Fibroblast of lung (primary cell): ENCODE data around the gene SOHLH2. TPM values are rescaled to one million over a fixed set of nuclear protein-coding genes. Genes with fewer than 3 reads are reported as not detected.

ENCODE experiments used
- DNase-seq, 2 donors: peaks; one replicate each; pipeline versions ENCODE4 v3.0.0 to v3.0.0-alpha.2; 2010; ENCODE audit warnings: low read depth in 2 of 2
- H2AFZ ChIP-seq: 2 replicates; pipeline ENCODE4 v1.5.1; 2012; ENCODE audit warnings: low read length, control low read depth, inconsistent platforms
- H3K27ac ChIP-seq: 2 replicates; pipeline ENCODE4 v1.5.1; 2011; ENCODE audit warnings: low read length, control low read depth; ENCODE audit not compliant: insufficient read depth
- H3K27me3 ChIP-seq: 2 replicates; pipeline ENCODE4 v1.5.1; 2011; ENCODE audit warnings: mild to moderate bottlenecking, low read length; ENCODE audit not compliant: control insufficient read depth, insufficient read depth
- H3K36me3 ChIP-seq: 2 replicates; pipeline ENCODE4 v1.5.1; 2011; ENCODE audit warnings: low read length; ENCODE audit not compliant: control insufficient read depth, insufficient read depth
- H3K4me1 ChIP-seq: 2 replicates; pipeline ENCODE4 v1.5.1; 2011; ENCODE audit warnings: low read length; ENCODE audit not compliant: control insufficient read depth, insufficient read depth; ENCODE audit errors: extremely low read depth
- H3K4me2 ChIP-seq: 2 replicates; pipeline ENCODE4 v1.5.1; 2011; ENCODE audit warnings: low read length, control low read depth; ENCODE audit not compliant: insufficient read depth; ENCODE audit errors: extremely low read depth
- H3K4me3 ChIP-seq, 4 experiments: fragments of 200-600 bp in 1 of 4; sonication (generic) in 1 of 4; replicated peaks in 1 of 4; 2 replicates each; pipeline ENCODE4 v1.5.1; 2011 to 2016; ENCODE audit warnings: low read length in 4 of 4, low read depth in 3 of 4, mild to moderate bottlenecking in 3 of 4, control low read depth in 2 of 4, inconsistent platforms in 1 of 4, mixed read lengths in 1 of 4; ENCODE audit not compliant: insufficient read depth in 1 of 4; ENCODE audit errors: control extremely low read depth in 1 of 4
- H3K79me2 ChIP-seq: 2 replicates; pipeline ENCODE4 v1.5.1; 2012; ENCODE audit warnings: mild to moderate bottlenecking, low read length, inconsistent platforms; ENCODE audit not compliant: control insufficient read depth, insufficient read depth
- H3K9ac ChIP-seq: 2 replicates; pipeline ENCODE4 v1.5.1; 2011; ENCODE audit warnings: mild to moderate bottlenecking, low read length, control low read depth; ENCODE audit not compliant: insufficient read depth
- H3K9me3 ChIP-seq: 2 replicates; pipeline ENCODE4 v1.5.1; 2012; ENCODE audit warnings: low read depth, low read length; ENCODE audit not compliant: control insufficient read depth, insufficient read depth
- H4K20me1 ChIP-seq: 2 replicates; pipeline ENCODE4 v1.5.1; 2011; ENCODE audit warnings: low read length; ENCODE audit not compliant: control insufficient read depth, insufficient read depth; ENCODE audit errors: extremely low read depth
- CTCF ChIP-seq, 2 donors: IDR thresholded peaks in 1 of 2; conservative IDR thresholded peaks in 1 of 2; 1 replicate in 1 of 2; 2 replicates in 1 of 2; pipeline ENCODE4 v1.5.1; 2011 to 2012; ENCODE audit warnings: low read length in 2 of 2, control low read depth in 1 of 2, inconsistent platforms in 1 of 2, low read depth in 1 of 2, mild to moderate bottlenecking in 1 of 2
- EZH2 ChIP-seq: IDR thresholded peaks from 2 replicates; pipeline ENCODE4 v1.5.1; 2012; ENCODE audit warnings: low read length, control low read depth, mild to moderate bottlenecking; ENCODE audit errors: missing control alignments
- polyA plus RNA-seq, 2 donors: library from polyadenylated mRNA; depleted of rRNA in 1 of 2; stranded (reverse) in 1 of 2; unstranded in 1 of 2; fragments of >200 nt; gene quantifications; 2 replicates each; pipeline ENCODE4 v1.2.1, GENCODE V29; 2011 to 2012; ENCODE audit warnings: missing spikeins in 1 of 2
- total RNA-seq: library from RNA; depleted of rRNA; stranded (reverse); fragments of >200 nt; gene quantifications from 2 replicates; pipeline ENCODE4 v1.2.1, GENCODE V29; 2014

Gene SOHLH2
- total and polyA plus RNA-seq, 2 donors (not counting 1 experiment from before 2014, with no cell fraction given), result 0.34 to 1.8 TPM

GRCh38 chr13:36244073-36244472, 29.7 kb upstream of the SOHLH2 start:
- TF ChIP-seq CTCF (conservative IDR thresholded peaks at IDR 0.05 in 1 of 2, IDR thresholded peaks at IDR 0.05 in 1 of 2; ENCODE audit: low read depth in 1 of 2, low read length in 2 of 2), result no peak
- TF ChIP-seq EZH2, result no peak
- H3K9me3 ChIP-seq, result no peaks in the 10 kb centered on the region
- no peak for DNase-seq
- H3K27ac ChIP-seq, result no peak overlapping the region
- no peaks in the 10 kb centered on the region for H3K36me3 ChIP-seq
- H3K27me3 ChIP-seq, result no peaks in the 10 kb centered on the region
- no peak overlapping the region for H3K9ac ChIP-seq
- no peaks in the 10 kb centered on the region for H3K4me1 ChIP-seq
- no peak overlapping the region for H3K4me2 ChIP-seq
- no peak overlapping the region for H3K4me3 ChIP-seq
- no peaks in the 10 kb centered on the region for H4K20me1 ChIP-seq
- no peaks in the 10 kb centered on the region for H3K79me2 ChIP-seq
- H2AFZ ChIP-seq, result no peak overlapping the region

DNA sequence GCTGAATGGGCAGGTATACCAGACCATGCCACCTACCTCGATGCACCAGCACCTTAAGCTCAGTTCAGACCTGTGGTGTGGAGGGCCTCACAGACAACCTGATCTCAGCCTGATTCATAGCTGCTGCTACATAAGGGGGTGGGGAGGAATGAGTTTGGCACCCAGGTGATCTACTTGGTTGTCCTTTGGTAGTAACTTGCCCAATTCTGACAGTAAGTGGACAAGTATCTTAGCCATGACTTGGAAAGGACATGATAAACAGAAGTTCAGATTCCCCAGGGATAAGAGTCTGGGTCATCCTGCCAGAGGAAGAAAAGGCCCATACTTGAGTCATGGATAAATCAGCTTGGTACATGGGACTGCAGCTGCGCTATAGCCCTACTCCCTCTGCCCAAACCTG, 28.4 kb upstream of the SOHLH2 start:
- H3K27ac ChIP-seq, result no peak overlapping the region
- H3K9ac ChIP-seq, result no peak overlapping the region
- H3K36me3 ChIP-seq, result no peaks in the 10 kb centered on the region
- no peak overlapping the region for H3K4me3 ChIP-seq
- no peaks in the 10 kb centered on the region for H3K4me1 ChIP-seq
- H4K20me1 ChIP-seq, result no peaks in the 10 kb centered on the region
- no peak for TF ChIP-seq EZH2
- no peak for TF ChIP-seq CTCF (conservative IDR thresholded peaks at IDR 0.05 in 1 of 2, IDR thresholded peaks at IDR 0.05 in 1 of 2; ENCODE audit: low read depth in 1 of 2, low read length in 2 of 2)
- no peaks in the 10 kb centered on the region for H3K27me3 ChIP-seq
- H2AFZ ChIP-seq, result no peak overlapping the region
- H3K4me2 ChIP-seq, result no peak overlapping the region
- H3K9me3 ChIP-seq, result no peaks in the 10 kb centered on the region
- DNase-seq, result no peak
- H3K79me2 ChIP-seq, result no peaks in the 10 kb centered on the region

- no peaks in the 10 kb centered on the region for H3K36me3 ChIP-seq
- no peak overlapping the region for H3K9ac ChIP-seq
- no peaks in the 10 kb centered on the region for H3K9me3 ChIP-seq
- H3K79me2 ChIP-seq, result no peaks in the 10 kb centered on the region
- H3K4me3 ChIP-seq, result no peak overlapping the region
- no peak overlapping the region for H3K4me2 ChIP-seq
- no peak overlapping the region for H3K27ac ChIP-seq
- no peak for TF ChIP-seq CTCF (conservative IDR thresholded peaks at IDR 0.05 in 1 of 2, IDR thresholded peaks at IDR 0.05 in 1 of 2; ENCODE audit: low read depth in 1 of 2, low read length in 2 of 2)
- TF ChIP-seq EZH2, result no peak
- H4K20me1 ChIP-seq, result no peaks in the 10 kb centered on the region
- no peak for DNase-seq
- no peak overlapping the region for H2AFZ ChIP-seq
- H3K27me3 ChIP-seq, result no peaks in the 10 kb centered on the region
- no peaks in the 10 kb centered on the region for H3K4me1 ChIP-seq
Observed at GRCh38 chr13:36231236-36231635, 16.9 kb upstream of the SOHLH2 start.
